GM23338 (cell line): ENCODE data around the gene TPR. TPM values are rescaled to one million over a fixed set of nuclear protein-coding genes. Genes with fewer than 3 reads are reported as not detected.

Experiments used
- ATAC-seq: fragments of 200-7000 bp; cut with Tn5 transposase; 3 replicates; pipeline ENCODE4 v1.9.1; 2020
- DNase-seq: peaks from one replicate; pipeline ENCODE4 v3.0.0-alpha.2; 2015; ENCODE audit warnings: low spot score
- H2AFZ ChIP-seq: fragments of 200-600 bp; sonication (generic); 2 replicates; pipeline ENCODE4 v1.8.0; 2016; ENCODE audit warnings: antibody characterized with exemption, mild to moderate bottlenecking, moderate library complexity
- H3F3A ChIP-seq: fragments of 200-600 bp; sonication (generic); replicated peaks from 2 replicates; pipeline ENCODE4 v1.8.0; 2017; ENCODE audit warnings: antibody characterized with exemption, mixed run types, low read depth
- H3K27ac ChIP-seq: fragments of 200-600 bp; sonication (generic); 2 replicates; pipeline ENCODE4 v1.6.1; 2016; ENCODE audit warnings: low read depth
- H3K27me3 ChIP-seq: fragments of 200-600 bp; sonication (generic); 2 replicates; pipeline ENCODE4 v1.8.0; 2016; ENCODE audit warnings: mild to moderate bottlenecking, mixed run types, moderate library complexity; ENCODE audit not compliant: insufficient read depth
- H3K36me3 ChIP-seq: fragments of 200-600 bp; sonication (generic); 2 replicates; pipeline ENCODE4 v1.8.0; 2016; ENCODE audit warnings: mild to moderate bottlenecking; ENCODE audit not compliant: insufficient read depth
- H3K4me1 ChIP-seq: fragments of 200-600 bp; sonication (generic); 2 replicates; pipeline ENCODE4 v1.8.0; 2016; ENCODE audit warnings: mild to moderate bottlenecking, moderate library complexity; ENCODE audit not compliant: insufficient read depth
- H3K4me2 ChIP-seq: fragments of 200-600 bp; sonication (generic); 2 replicates; pipeline ENCODE4 v1.7.1; 2017; ENCODE audit warnings: mixed run types
- H3K4me3 ChIP-seq: fragments of 200-600 bp; sonication (generic); 2 replicates; pipeline ENCODE4 v1.6.1; 2016; ENCODE audit warnings: mixed run types
- H3K79me2 ChIP-seq: fragments of 200-600 bp; sonication (generic); replicated peaks from 2 replicates; pipeline ENCODE4 v1.8.0; 2017; ENCODE audit warnings: mild to moderate bottlenecking; ENCODE audit not compliant: insufficient read depth
- H3K9me2 ChIP-seq: fragments of 200-600 bp; sonication (generic); 2 replicates; pipeline ENCODE4 v1.8.0; 2017; ENCODE audit not compliant: insufficient read depth
- H4K20me1 ChIP-seq: fragments of 200-600 bp; sonication (generic); replicated peaks from 2 replicates; pipeline ENCODE4 v1.8.0; 2017; ENCODE audit warnings: mild to moderate bottlenecking; ENCODE audit not compliant: insufficient read depth
- H3K27ac Mint-ChIP-seq: 2 replicates; pipeline ENCODE4 v1.8.0; 2020; ENCODE audit warnings: inconsistent platforms, mild to moderate bottlenecking, moderate library complexity, mixed read lengths
- H3K27me3 Mint-ChIP-seq: 3 replicates; pipeline ENCODE4 v1.8.0; 2022; ENCODE audit warnings: low read depth, mild to moderate bottlenecking, moderate library complexity, mixed read lengths, inconsistent platforms; ENCODE audit not compliant: insufficient read depth, poor library complexity
- H3K36me3 Mint-ChIP-seq: 3 replicates; pipeline ENCODE4 v1.8.0; 2021; ENCODE audit warnings: low read depth, mild to moderate bottlenecking, inconsistent platforms, moderate library complexity, mixed read lengths
- H3K4me1 Mint-ChIP-seq: 3 replicates; pipeline ENCODE4 v1.8.0; 2020; ENCODE audit warnings: mild to moderate bottlenecking, inconsistent platforms, mixed read lengths
- H3K4me3 Mint-ChIP-seq: 3 replicates; pipeline ENCODE4 v1.8.0; 2021; ENCODE audit warnings: moderate library complexity, mild to moderate bottlenecking, inconsistent platforms, mixed read lengths
- H3K9me3 Mint-ChIP-seq: 3 replicates; pipeline ENCODE4 v1.8.0; 2020; ENCODE audit warnings: moderate library complexity, mild to moderate bottlenecking, inconsistent platforms, mixed read lengths
- CREB1 ChIP-seq: fragments of 250-450 bp; sonication (Bioruptor Pico); IDR thresholded peaks from 2 replicates; pipeline ENCODE4 v1.5.0; 2020; ENCODE audit warnings: low read depth, mild to moderate bottlenecking, moderate library complexity
- CTCF ChIP-seq, 2 experiments: fragments of 200-600 bp in 1 of 2; sonication (generic) in 1 of 2; conservative IDR thresholded peaks; 2 replicates each; pipeline versions ENCODE4 v1.5.1 to v1.6.1; 2016 to 2017; ENCODE audit warnings: antibody characterized with exemption in 2 of 2, low read depth in 2 of 2, mild to moderate bottlenecking in 2 of 2, moderate library complexity in 1 of 2
- ETS1 ChIP-seq: IDR thresholded peaks from 2 replicates; pipeline ENCODE4 v1.6.1; 2016; ENCODE audit warnings: antibody characterized with exemption
- EZH2 ChIP-seq: fragments of 200-600 bp; sonication (generic); IDR thresholded peaks from one replicate; pipeline ENCODE4 v1.8.0; 2017; ENCODE audit warnings: antibody characterized with exemption, mild to moderate bottlenecking, low read depth; ENCODE audit not compliant: unreplicated experiment
- EZH2phosphoT487 ChIP-seq: fragments of 200-600 bp; sonication (generic); IDR thresholded peaks from one replicate; pipeline ENCODE4 v1.8.1; 2018; ENCODE audit warnings: antibody characterized with exemption; ENCODE audit not compliant: unreplicated experiment
- JUNB ChIP-seq: IDR thresholded peaks from one replicate; pipeline ENCODE4 v1.6.1; 2016; ENCODE audit warnings: antibody characterized with exemption; ENCODE audit not compliant: unreplicated experiment
- NANOG ChIP-seq: IDR thresholded peaks from 2 replicates; pipeline ENCODE4 v1.6.1; 2016; ENCODE audit warnings: antibody characterized with exemption, borderline replicate concordance
- POLR2AphosphoS5 ChIP-seq: IDR thresholded peaks from 2 replicates; pipeline ENCODE4 v1.6.1; 2016; ENCODE audit warnings: antibody characterized with exemption, low read depth
- REST ChIP-seq: IDR thresholded peaks from one replicate; pipeline ENCODE4 v1.6.1; 2018; ENCODE audit warnings: antibody characterized with exemption; ENCODE audit not compliant: unreplicated experiment
- STAT1 ChIP-seq: IDR thresholded peaks from one replicate; pipeline ENCODE4 v1.6.1; 2016; ENCODE audit warnings: antibody characterized with exemption; ENCODE audit not compliant: unreplicated experiment
- ZNF114 ChIP-seq: fragments of 250-450 bp; sonication (Bioruptor Pico); IDR thresholded peaks from 2 replicates; pipeline ENCODE4 v1.5.0; 2020; ENCODE audit warnings: mild to moderate bottlenecking, moderate library complexity
- ZNF462 ChIP-seq: fragments of 250-450 bp; sonication (Bioruptor Pico); IDR thresholded peaks from 2 replicates; pipeline ENCODE4 v1.5.0; 2020; ENCODE audit warnings: mild to moderate bottlenecking, moderate library complexity
- polyA plus RNA-seq: library from polyadenylated mRNA; unstranded; fragments of >200 nt; fragmentation: Nextera tagmentation; extraction: Ambion mirVana; gene quantifications from 2 replicates; pipeline ENCODE4 v1.2.1, GENCODE V29; 2016
- total RNA-seq: library from RNA; depleted of rRNA; stranded (reverse); fragments of >200 nt; shearing (Covaris generic); gene quantifications from 2 replicates; pipeline ENCODE4 v1.2.3, GENCODE V29; 2014

Gene TPR
- total and polyA plus RNA-seq, 2 experiments from 2014 or later = 108 to 220 TPM

GRCh38 chr1:186315570-186315969 lies 59.5 kb downstream of the TPR start (continued):
- TF ChIP-seq REST (no peak), ZNF462 (no peak), CREB1 (CRISPR knock-in tag) (no peak)

GRCh38 chr1:186311375-186312051 lies 63.5 kb downstream of the TPR start:
- Histone ChIP-seq H2AFZ (no peak overlapping the region), H3K36me3 (peaks cover 24% of the 10 kb centered on the region)
- no peak for ATAC-seq
- TF ChIP-seq EZH2phosphoT487 = no peak
- TF ChIP-seq CTCF (conservative IDR thresholded peaks at IDR 0.05; ENCODE audit: low read depth in 2 of 2) = no peak
- no peak for TF ChIP-seq ZNF114
- TF ChIP-seq EZH2 = no peak
- TF ChIP-seq ETS1 = no peak
- TF ChIP-seq NANOG = no peak
- TF ChIP-seq POLR2AphosphoS5 = no peak
- TF ChIP-seq JUNB = no peak
- no peak for TF ChIP-seq STAT1

More at GRCh38 chr1:186311375-186312051, 63.5 kb downstream of the TPR start:
- peaks cover 8% of the 10 kb centered on the region; the same call in 1 of the 2 replicates for H4K20me1 ChIP-seq
- no peak overlapping the region for H3K4me3 ChIP-seq
- H3K4me2 ChIP-seq = no peak overlapping the region
- Mint-ChIP-seq H3K27ac (no peak overlapping the region), H3K4me3 (no peak overlapping the region), H3K4me1 (no peaks in the 10 kb centered on the region), H3K27me3 (no peaks in the 10 kb centered on the region), H3K36me3 (peaks cover 26% of the 10 kb centered on the region), H3K9me3 (no peaks in the 10 kb centered on the region)
- H3F3A ChIP-seq = no peaks in the 10 kb centered on the region
- DNase-seq = no peak
- H3K4me1 ChIP-seq = no peaks in the 10 kb centered on the region
- H3K79me2 ChIP-seq = no peaks in the 10 kb centered on the region
- H3K27ac ChIP-seq = no peak overlapping the region
- no peaks in the 10 kb centered on the region for H3K9me2 ChIP-seq
- no peaks in the 10 kb centered on the region for H3K27me3 ChIP-seq
